ENCODE data around the gene RAB4A.
A peak's percentile ranks its signal among the peaks of the same experiment; 100 is the strongest.

The RAB4A gene

GRCh38 chr1:229253151-229253974, 17.5 kb upstream of the RAB4A start (continued):
- peak; percentile 79 for TF ChIP-seq KLF17 (tag by site-specific recombination; IDR thresholded peaks at IDR 0.05)
- TF ChIP-seq OSR2 (tag by site-specific recombination; IDR thresholded peaks at IDR 0.05): peak; percentile 46
- TF ChIP-seq SP7 (tag by site-specific recombination; IDR thresholded peaks at IDR 0.05): peak; percentile 84
- TF ChIP-seq ZNF19 (tag by site-specific recombination; IDR thresholded peaks at IDR 0.05; ENCODE audit: low read depth): no peak
- peak; percentile 68 for TF ChIP-seq PRDM6 (tag by site-specific recombination; IDR thresholded peaks at IDR 0.05)
- TF ChIP-seq ZEB2 (tag by site-specific recombination; IDR thresholded peaks at IDR 0.05): peak; percentile 53; the same call in 1 of the 2 replicates
- TF ChIP-seq PRDM10 (tag by site-specific recombination; IDR thresholded peaks at IDR 0.05): peak; percentile 39; the same call in 1 of the 2 replicates
- TF ChIP-seq PRDM1 (tag by site-specific recombination; IDR thresholded peaks at IDR 0.05): peak; percentile 50; the same call in 1 of the 2 replicates
- TF ChIP-seq ZNF48 (tag by site-specific recombination; IDR thresholded peaks at IDR 0.05): no peak
- no peak for TF ChIP-seq ZNF423 (tag by site-specific recombination; IDR thresholded peaks at IDR 0.05)
- peak; percentile 44; the same call in 1 of the 2 replicates for TF ChIP-seq ZNF600 (tag by site-specific recombination; IDR thresholded peaks at IDR 0.05)
- no peak for TF ChIP-seq ZNF513 (tag by site-specific recombination; IDR thresholded peaks at IDR 0.05)
- 0 out of 2 replicates have a peak, but pooled peaks have one; percentile 37 for TF ChIP-seq ZFHX2 (tag by site-specific recombination; conservative IDR thresholded peaks at IDR 0.05)
- TF ChIP-seq SCRT2 (tag by site-specific recombination; IDR thresholded peaks at IDR 0.05): peak; percentile 85
- TF ChIP-seq IKZF3 (tag by site-specific recombination; IDR thresholded peaks at IDR 0.05): peak; percentile 51
- peak; percentile 45; the same call in 1 of the 2 replicates for TF ChIP-seq EGR2 (tag by site-specific recombination; IDR thresholded peaks at IDR 0.05; ENCODE audit: low read depth)
- peak; percentile 38; the same call in 1 of the 2 replicates for TF ChIP-seq PATZ1 (tag by site-specific recombination; IDR thresholded peaks at IDR 0.05)
- TF ChIP-seq ZNF704 (tag by site-specific recombination; IDR thresholded peaks at IDR 0.05): no peak
- peak; percentile 54; the same call in 1 of the 2 replicates for TF ChIP-seq ZBTB17 (tag by site-specific recombination; IDR thresholded peaks at IDR 0.05)
- TF ChIP-seq ZNF571 (tag by site-specific recombination; IDR thresholded peaks at IDR 0.05): no peak
- 0 out of 2 replicates have a peak, but pooled peaks have one; percentile 17 for TF ChIP-seq TSHZ1 (tag by site-specific recombination; IDR thresholded peaks at IDR 0.05; ENCODE audit: borderline replicate concordance)
- TF ChIP-seq FEZF1 (tag by site-specific recombination; IDR thresholded peaks at IDR 0.05): peak; percentile 28; the same call in 1 of the 2 replicates
- no peak for TF ChIP-seq ZNF473 (tag by site-specific recombination; IDR thresholded peaks at IDR 0.05)

Data from HEK293 (cell line).